Neural crest cell (in vitro differentiated cells): ENCODE data around the gene NRG2. TPM values are rescaled to one million over a fixed set of nuclear protein-coding genes. Genes with fewer than 3 reads are reported as not detected.
A peak's percentile ranks its signal among the peaks of the same experiment; 100 is the strongest.

ENCODE experiments used
- DNase-seq: peaks from one replicate; pipeline ENCODE4 v3.0.0; 2021; ENCODE audit warnings: low read depth, mixed read lengths, low spot score
- H3K27ac Mint-ChIP-seq: one replicate; pipeline ENCODE4 v1.8.0; 2021; ENCODE audit warnings: mild to moderate bottlenecking, mixed read lengths; ENCODE audit not compliant: unreplicated experiment
- H3K27me3 Mint-ChIP-seq: 2 replicates; pipeline ENCODE4 v1.8.0; 2021; ENCODE audit warnings: low read depth, mild to moderate bottlenecking, mixed read lengths
- H3K36me3 Mint-ChIP-seq: 2 replicates; pipeline ENCODE4 v1.8.0; 2021; ENCODE audit warnings: low read depth, mild to moderate bottlenecking, mixed read lengths
- H3K4me1 Mint-ChIP-seq: 2 replicates; pipeline ENCODE4 v1.8.0; 2021; ENCODE audit warnings: mixed read lengths
- H3K4me3 Mint-ChIP-seq: one replicate; pipeline ENCODE4 v1.8.0; 2021; ENCODE audit warnings: mild to moderate bottlenecking, mixed read lengths
- H3K9me3 Mint-ChIP-seq: 2 replicates; pipeline ENCODE4 v1.8.0; 2021; ENCODE audit warnings: mixed read lengths
- CTCF ChIP-seq: fragments of 200-600 bp; sonication (generic); conservative IDR thresholded peaks from 2 replicates; pipeline ENCODE4 v1.5.0; 2021; ENCODE audit warnings: antibody characterized with exemption, mild to moderate bottlenecking
- total RNA-seq: library from RNA; stranded (reverse); gene quantifications from 2 replicates; pipeline ENCODE4 v1.2.1, GENCODE V29; 2021

NRG2 gene
- total RNA-seq, 1 donor from 2014 or later = 0.82 TPM

DNA sequence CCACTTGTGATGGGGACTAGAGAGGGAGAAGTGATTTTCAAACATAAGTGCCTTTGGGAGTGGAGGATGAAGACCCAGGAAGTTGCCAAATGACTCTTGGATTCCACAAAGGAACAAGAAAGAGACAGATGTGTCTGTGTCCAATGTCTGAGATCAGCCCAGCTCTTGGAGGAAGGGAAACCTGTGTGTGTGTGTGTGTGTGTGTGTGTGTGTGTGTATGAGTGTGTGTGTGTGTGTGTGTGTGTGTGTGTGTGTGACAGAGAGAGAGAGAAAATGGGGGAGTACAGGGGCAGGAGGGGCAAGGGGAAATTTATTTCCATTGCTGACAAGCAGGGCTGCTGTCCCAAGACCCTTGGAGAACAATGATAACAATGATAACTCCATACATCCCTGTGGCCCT is 175.5 kb downstream of the NRG2 start:
- no peak overlapping the region for H3K27ac Mint-ChIP-seq
- H3K4me3 Mint-ChIP-seq = no peak overlapping the region
- H3K27me3 Mint-ChIP-seq = peaks cover 15% of the 10 kb centered on the region
- no peak for TF ChIP-seq CTCF
- no peaks in the 10 kb centered on the region for H3K36me3 Mint-ChIP-seq
- H3K4me1 Mint-ChIP-seq = no peaks in the 10 kb centered on the region
- no peaks in the 10 kb centered on the region for H3K9me3 Mint-ChIP-seq
- no peak for DNase-seq

GRCh38 chr5:139867109-139867508 is 176.0 kb downstream of the NRG2 start:
- TF ChIP-seq CTCF = no peak
- Mint-ChIP-seq H3K9me3 (no peaks in the 10 kb centered on the region), H3K36me3 (no peaks in the 10 kb centered on the region), H3K4me1 (no peaks in the 10 kb centered on the region), H3K4me3 (no peak overlapping the region), H3K27me3 (peaks cover 15% of the 10 kb centered on the region), H3K27ac (no peak overlapping the region)
- DNase-seq = no peak

DNA sequence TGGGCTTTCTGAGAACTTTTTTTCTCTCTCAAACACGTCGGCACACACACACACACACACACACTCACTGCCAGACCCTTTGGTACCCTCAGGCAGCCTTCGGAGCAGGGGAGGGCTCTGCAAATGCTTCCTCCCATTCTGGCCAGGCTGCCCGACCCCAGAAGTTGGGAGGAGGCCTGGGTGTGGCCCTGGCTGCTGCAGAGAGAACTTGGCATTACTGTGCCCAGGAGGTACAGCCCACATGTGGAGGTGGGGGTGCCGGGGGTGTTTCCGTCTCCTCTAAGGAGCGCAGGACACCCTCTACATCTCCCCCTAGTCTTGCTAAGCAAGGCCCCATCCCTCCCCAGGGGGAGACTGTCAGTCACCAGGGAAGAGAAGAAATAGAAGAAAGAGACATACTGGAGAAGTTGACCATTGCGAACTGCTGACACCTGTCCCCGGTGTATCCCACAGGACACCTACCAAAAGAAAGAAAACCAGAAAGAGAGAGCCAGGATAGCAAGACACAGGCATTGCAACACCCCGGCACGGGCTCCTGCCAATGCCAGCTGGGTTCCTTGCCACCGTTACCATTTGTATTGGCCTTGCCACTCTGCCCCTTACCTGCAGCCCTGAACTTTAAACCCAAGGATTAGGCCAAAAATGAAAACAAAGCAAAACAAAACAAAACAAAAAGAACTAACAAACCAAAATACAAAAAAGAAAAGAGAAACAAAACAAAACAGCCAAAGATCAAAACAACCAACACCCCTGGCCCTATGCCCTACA is 178.2 kb downstream of the NRG2 start:
- Mint-ChIP-seq H3K4me3 (no peak overlapping the region), H3K4me1 (no peaks in the 10 kb centered on the region), H3K36me3 (no peaks in the 10 kb centered on the region), H3K27ac (no peak overlapping the region), H3K27me3 (peaks cover 15% of the 10 kb centered on the region), H3K9me3 (no peaks in the 10 kb centered on the region)
- TF ChIP-seq CTCF = no peak
- no peak for DNase-seq

- Mint-ChIP-seq H3K4me1 (no peaks in the 10 kb centered on the region), H3K27me3 (peaks cover 18% of the 10 kb centered on the region), H3K27ac (no peak overlapping the region), H3K9me3 (no peaks in the 10 kb centered on the region), H3K4me3 (no peak overlapping the region), H3K36me3 (no peaks in the 10 kb centered on the region)
- TF ChIP-seq CTCF = peak; percentile 84
- DNase-seq = peak; percentile 74
These were observed 179.1 kb downstream of the NRG2 start for GRCh38 chr5:139863855-139864558.

- no peaks in the 10 kb centered on the region for H3K36me3 Mint-ChIP-seq
- no peak overlapping the region for H3K27ac Mint-ChIP-seq
- H3K9me3 Mint-ChIP-seq = no peaks in the 10 kb centered on the region
- no peak for TF ChIP-seq CTCF
- peaks cover 18% of the 10 kb centered on the region for H3K27me3 Mint-ChIP-seq
- no peak overlapping the region for H3K4me3 Mint-ChIP-seq
- no peaks in the 10 kb centered on the region for H3K4me1 Mint-ChIP-seq
- DNase-seq = no peak
These were observed 179.7 kb downstream of the NRG2 start for GRCh38 chr5:139863361-139863760.
